ENCODE results near the gene TBK1.

Gene TBK1

GRCh38 chr12:64451687-64452558 lies at the start of gene TBK1:
Gene TBK1 (plus strand): TSS chr12:64452120. CDS start chr12:64455871, 3,751 bp downstream.
- peak; percentile 97 for DNase-seq (ENCODE audit: low spot score)

DNA sequence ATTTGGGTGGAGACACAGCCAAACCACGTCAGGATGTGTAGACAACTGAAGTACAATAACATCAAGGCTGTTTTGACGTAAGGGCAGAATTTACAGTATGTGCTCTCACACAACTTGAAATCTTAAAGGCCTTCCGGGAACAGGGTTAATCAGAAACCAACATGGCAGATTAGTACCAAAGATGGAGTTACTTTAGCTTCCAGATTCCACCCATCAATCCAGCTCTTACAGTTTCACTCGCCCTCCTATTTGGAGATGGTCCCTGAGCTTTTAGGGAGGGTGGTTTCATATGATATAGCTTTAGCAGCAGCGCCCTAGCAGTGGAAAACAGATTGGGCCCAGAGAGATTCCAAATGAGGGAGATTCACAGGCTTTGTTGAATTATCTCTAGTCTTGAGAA lies 49.7 kb upstream of the TBK1 start:
- no peak for DNase-seq (ENCODE audit: low spot score)

- peak; percentile 98 for DNase-seq (ENCODE audit: low spot score)
Observed at GRCh38 chr12:64403707-64404469, 48.0 kb upstream of the TBK1 start, which contains the start of gene XPOT. Gene XPOT (plus strand): TSS chr12:64404392. CDS start chr12:64410036, 5,644 bp downstream.

GRCh38 chr12:64404470-64405256 lies 47.3 kb upstream of the TBK1 start:
- DNase-seq (ENCODE audit: low spot score): peak; percentile 60

- no peak for DNase-seq (ENCODE audit: low spot score)
Observed at GRCh38 chr12:64407342-64408223, 44.3 kb upstream of the TBK1 start.

GRCh38 chr12:64411427-64411826 lies 40.5 kb upstream of the TBK1 start:
- no peak for DNase-seq (ENCODE audit: low spot score)

DNA sequence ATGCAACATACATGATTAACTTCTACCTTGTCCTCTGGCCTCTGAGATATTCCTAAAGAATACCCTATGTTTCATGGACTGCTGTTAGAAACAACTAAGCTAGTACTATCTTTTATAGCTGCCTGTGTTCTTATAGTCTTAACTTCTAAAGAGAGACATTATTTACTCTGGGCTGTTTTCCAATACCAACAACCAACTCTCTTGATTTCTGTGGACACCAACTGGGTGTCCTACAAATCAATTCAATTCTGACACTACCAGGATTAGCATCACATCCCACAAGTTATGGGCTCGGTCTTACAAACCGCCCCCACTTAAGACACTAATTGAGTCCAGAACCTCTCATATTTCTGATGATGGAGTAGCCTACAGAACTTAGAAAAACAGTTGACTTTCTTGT lies 39.5 kb upstream of the TBK1 start:
- no peak for DNase-seq (ENCODE audit: low spot score)

DNA sequence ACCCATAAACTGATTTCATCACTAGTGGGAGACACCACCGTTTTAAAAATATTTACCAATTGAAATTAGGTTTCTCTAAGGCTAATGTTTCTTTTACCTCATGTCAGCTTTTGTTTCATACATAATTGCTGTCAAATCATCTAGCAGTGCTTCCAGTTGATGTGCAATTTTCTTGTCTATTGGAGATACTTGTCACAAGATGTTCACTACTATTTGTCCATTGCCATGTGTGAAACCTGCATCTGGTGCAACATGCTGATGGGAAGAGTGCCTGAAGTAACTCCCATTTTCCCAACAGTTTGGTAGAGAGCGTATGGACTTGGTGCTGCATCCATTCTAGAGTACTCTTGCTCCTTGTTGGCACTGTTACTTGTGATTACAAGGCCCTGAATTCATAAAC lies 38.0 kb upstream of the TBK1 start:
- no peak for DNase-seq (ENCODE audit: low spot score)

GRCh38 chr12:64418209-64418608 lies 33.7 kb upstream of the TBK1 start:
- no peak for DNase-seq (ENCODE audit: low spot score)

GRCh38 chr12:64419696-64420095 lies 32.2 kb upstream of the TBK1 start:
- DNase-seq (ENCODE audit: low spot score): no peak

DNA sequence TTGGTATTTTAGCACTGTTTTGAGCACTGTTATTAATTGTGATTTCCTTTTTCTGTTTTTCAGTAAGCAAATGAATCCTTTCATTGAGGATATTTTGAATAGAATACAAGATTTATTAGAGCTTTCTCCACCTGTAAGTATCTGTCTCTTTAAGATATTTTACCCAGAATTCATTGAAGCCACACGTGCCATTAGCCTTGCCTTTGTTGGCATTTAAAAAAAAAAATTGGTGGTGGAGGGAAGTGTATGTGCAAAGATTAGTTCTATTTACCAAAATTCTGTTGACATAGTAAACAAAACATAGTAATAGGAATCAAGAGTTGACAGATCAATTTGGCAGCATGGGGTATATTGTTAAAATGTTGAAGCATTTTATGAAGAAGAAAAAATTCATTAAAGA lies 23.9 kb upstream of the TBK1 start:
- no peak for DNase-seq (ENCODE audit: low spot score)

DNA sequence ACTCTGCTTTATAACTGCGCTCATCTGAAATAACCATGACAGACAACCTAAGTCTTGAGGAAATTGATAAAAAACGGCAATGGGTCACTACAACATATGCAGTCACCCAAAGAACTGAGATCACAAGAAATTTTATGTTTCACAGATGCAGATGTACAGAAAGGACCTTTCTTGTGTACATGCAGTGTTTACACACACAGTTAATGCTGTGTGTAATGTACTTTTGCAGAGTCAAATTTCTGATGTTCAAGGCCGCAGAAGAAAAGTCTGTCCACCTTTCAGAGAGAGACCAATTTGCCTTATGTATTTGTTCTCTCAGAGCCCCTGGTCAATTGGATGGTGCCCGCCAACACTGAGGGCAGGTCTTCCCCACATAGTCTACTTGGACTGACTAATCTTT lies 23.0 kb upstream of the TBK1 start:
- DNase-seq (ENCODE audit: low spot score): no peak

DNA sequence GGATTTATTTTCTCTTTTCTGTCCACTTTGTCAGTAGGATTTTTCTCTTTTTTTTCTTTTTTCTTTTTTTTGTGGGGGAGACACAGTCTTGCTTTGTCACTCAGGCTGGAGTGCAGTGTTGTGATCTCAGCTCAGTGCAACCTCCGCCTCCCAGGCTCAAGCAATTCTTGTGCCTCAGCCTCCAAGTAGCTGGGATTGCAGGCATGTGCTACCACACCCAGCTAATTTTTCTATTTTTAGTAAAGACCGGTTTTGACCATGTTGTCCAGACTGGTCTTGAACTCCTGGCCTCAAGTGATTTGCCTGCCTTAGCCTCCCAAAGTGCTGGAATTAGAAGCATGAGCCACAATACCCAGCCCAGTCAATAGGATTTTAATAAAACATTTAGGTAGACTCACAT lies 21.0 kb upstream of the TBK1 start:
- no peak for DNase-seq (ENCODE audit: low spot score)

GRCh38 chr12:64431791-64432190 lies 20.1 kb upstream of the TBK1 start:
- no peak for DNase-seq (ENCODE audit: low spot score)

GRCh38 chr12:64433915-64434314 lies 18.0 kb upstream of the TBK1 start:
- no peak for DNase-seq (ENCODE audit: low spot score)

DNA sequence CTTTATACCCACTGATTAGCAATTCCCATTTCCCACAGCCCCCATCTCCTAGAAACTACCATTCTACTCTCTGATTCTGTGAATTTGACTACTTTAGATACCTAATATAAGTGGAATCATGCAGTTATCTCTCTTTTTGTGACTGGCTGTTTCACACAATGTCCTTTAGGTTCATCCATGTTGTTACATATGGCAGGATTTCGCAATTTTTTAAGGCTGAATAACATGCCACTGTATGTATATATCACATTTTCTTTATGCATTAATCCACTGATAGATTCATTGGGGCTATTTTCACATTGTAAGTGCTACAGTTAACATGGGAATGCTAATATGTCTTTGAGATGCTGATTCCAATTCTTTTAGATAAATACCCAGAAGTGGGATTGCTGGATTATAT lies 11.8 kb upstream of the TBK1 start:
- DNase-seq (ENCODE audit: low spot score): no peak

- no peak for DNase-seq (ENCODE audit: low spot score)
Observed at GRCh38 chr12:64445490-64445889, 6.4 kb upstream of the TBK1 start.

DNA sequence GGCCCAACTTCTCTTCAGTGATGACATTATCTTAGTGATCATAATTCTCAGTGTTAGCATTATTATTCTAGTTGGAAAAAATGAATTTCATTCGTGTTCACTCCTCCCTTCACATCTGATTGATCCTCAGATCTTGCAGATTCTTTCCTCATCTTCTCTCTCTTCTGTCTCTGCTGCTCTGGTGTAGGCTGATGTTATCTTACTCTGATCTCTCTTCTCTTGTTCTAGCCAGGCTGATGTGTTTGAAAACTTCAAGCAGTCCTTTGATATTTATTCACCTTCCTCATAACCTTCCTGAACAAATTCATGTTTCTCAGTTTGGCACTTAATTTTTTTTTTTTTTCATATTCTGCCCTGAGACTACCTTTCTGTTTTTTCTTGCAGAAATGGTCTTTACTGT lies 5.6 kb upstream of the TBK1 start:
- DNase-seq (ENCODE audit: low spot score): no peak

- DNase-seq (ENCODE audit: low spot score): no peak
Observed at GRCh38 chr12:64450057-64450640, 1.8 kb upstream of the TBK1 start.

DNA sequence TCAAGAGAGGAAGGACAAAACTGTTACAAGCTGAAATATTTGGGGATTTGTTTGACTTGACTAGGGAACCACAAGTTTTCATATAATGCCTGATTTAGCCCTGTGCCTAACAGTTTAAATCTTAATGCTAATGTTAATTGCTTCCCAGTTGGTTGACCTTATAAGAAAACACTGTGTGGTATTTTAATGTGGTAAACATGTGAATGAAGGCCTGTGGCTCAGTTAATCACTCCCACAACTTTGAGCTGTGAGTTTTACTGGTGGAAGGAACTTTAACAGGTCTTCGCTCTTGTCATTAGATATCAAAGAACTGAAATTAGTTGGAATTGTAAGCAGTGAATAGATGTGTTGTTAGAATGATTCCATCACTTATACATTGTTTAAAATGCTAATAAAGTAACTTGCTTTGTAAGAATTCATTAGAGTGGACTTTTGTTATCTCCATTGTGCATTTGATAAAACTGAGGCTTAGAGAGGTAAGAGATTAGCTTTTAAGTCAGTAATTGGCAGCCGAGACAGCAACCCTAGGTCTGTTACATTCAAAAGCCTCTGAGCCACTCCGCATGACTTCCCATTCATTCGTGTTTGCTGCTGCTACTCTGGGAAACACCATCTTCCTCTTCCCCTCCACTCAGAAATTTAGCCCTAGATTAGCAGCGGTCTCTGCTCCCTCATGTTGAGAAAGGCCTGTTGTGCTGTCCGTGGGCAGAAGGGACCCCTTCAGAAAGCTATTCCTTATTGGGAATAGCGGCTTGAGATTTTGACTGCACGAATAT lies 1.0 kb upstream of the TBK1 start:
- DNase-seq (ENCODE audit: low spot score): peak; percentile 13
